ENCODE results near the gene ROR2.

Gene ROR2

DNA sequence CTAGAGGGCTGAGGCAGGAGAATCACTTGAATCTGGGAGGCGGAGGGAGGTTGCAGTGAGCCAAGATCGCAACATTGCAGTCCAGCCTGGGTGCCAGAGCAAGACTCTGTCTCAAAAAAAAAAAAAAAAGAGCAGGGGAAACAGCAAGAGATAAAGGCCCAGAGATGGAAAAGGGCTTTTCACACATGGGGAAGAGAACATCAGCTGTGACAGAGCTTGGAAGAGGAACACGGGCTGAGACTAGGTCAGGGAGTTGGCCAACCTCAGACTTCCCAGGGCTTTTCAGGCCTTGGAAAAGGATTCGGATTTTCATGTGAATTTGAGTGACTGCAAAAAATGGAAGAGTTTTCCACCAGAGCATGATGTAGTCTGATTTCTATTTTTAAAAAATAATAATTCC is 294.4 kb downstream of the ROR2 start:
- TF ChIP-seq, protein P1, sequence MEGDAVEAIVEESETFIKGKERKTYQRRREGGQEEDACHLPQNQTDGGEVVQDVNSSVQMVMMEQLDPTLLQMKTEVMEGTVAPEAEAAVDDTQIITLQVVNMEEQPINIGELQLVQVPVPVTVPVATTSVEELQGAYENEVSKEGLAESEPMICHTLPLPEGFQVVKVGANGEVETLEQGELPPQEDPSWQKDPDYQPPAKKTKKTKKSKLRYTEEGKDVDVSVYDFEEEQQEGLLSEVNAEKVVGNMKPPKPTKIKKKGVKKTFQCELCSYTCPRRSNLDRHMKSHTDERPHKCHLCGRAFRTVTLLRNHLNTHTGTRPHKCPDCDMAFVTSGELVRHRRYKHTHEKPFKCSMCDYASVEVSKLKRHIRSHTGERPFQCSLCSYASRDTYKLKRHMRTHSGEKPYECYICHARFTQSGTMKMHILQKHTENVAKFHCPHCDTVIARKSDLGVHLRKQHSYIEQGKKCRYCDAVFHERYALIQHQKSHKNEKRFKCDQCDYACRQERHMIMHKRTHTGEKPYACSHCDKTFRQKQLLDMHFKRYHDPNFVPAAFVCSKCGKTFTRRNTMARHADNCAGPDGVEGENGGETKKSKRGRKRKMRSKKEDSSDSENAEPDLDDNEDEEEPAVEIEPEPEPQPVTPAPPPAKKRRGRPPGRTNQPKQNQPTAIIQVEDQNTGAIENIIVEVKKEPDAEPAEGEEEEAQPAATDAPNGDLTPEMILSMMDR (IDR thresholded peaks at IDR 0.05; ENCODE audit: extremely low read depth, insufficient read depth, missing control alignments), result no peak
- in situ Hi-C loops (cut with MboI; ENCODE audit: low pct_unique_long_range_greater_than_20kb, low sequenced_read_pairs, unreplicated experiment), result no loop called here

DNA sequence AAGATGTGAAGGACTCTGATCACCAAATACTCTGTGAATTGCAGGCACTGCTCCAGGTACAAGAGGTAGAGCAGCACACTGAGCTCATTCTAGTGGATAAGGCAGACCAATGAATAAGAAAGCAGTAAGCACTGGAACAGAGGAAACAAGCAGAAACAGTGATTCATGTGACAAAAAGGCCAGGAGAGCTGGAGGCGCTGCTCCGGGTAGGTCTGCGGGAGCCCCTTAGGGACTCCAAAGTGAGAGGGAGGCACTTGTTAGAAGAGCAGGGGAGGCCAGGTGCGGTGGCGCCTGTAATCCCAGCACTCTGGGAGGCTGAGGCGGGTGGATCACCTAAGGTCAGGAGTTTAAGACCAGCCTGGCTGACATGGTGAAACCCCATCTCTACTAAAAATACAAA is 294.8 kb downstream of the ROR2 start:
- no peak for DNase-seq (ENCODE audit: low spot score)
- in situ Hi-C loops (cut with MboI; ENCODE audit: low pct_unique_long_range_greater_than_20kb, low sequenced_read_pairs, unreplicated experiment), result no loop called here
- TF ChIP-seq, protein P1 (IDR thresholded peaks at IDR 0.05; ENCODE audit: extremely low read depth, insufficient read depth, missing control alignments), result no peak

More for the DNA sequence above, 294.4 kb downstream of the ROR2 start:
- DNase-seq (ENCODE audit: low spot score), result no peak

DNA sequence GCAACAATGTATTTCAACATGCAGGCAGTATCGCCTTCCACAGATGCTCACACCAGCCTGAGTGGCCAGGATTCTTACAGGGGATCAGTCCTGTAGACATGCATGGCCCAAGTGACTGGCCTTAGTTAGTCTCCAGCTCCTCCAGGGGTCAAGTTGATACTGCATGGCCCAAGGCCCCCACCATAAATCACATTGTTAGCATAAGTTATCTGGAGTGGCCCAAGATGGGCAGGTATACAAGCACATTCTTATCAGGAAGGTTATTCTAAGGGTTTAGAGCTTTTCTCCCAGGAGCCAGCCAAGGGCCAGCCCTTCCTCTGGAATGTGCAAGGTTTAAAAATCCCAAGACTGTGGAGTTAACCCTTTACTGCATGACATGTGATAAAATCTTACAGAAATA is 295.5 kb downstream of the ROR2 start:
- in situ Hi-C loops (cut with MboI; ENCODE audit: low pct_unique_long_range_greater_than_20kb, low sequenced_read_pairs, unreplicated experiment), result no loop called here

DNA sequence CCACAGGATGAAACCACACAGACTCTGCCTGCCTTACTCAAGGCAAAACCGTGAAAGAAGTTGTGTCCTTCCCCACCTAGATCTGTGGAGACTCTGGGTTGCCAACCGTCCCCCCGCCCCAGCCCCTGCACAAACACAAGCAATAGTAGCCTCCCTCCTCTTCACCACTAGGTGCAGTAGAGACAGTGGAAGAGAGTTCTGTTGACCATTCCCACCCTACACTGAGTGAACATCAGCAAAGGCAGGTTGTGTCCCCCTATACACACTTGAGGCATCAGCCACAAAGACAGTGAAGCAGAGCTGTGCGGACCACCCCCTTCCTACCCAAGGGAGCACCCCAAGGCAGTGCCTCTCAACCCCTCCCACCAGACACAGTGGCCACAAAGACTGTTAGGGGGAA is 302.7 kb downstream of the ROR2 start:
- in situ Hi-C loops (cut with MboI; ENCODE audit: low pct_unique_long_range_greater_than_20kb, low sequenced_read_pairs, unreplicated experiment), result no loop called here
- TF ChIP-seq, protein P1 (IDR thresholded peaks at IDR 0.05; ENCODE audit: extremely low read depth, insufficient read depth, missing control alignments), result no peak
- DNase-seq (ENCODE audit: low spot score), result no peak

More for the DNA sequence above, 295.5 kb downstream of the ROR2 start:
- TF ChIP-seq, protein P1 (IDR thresholded peaks at IDR 0.05; ENCODE audit: extremely low read depth, insufficient read depth, missing control alignments), result no peak
- DNase-seq (ENCODE audit: low spot score), result no peak

DNA sequence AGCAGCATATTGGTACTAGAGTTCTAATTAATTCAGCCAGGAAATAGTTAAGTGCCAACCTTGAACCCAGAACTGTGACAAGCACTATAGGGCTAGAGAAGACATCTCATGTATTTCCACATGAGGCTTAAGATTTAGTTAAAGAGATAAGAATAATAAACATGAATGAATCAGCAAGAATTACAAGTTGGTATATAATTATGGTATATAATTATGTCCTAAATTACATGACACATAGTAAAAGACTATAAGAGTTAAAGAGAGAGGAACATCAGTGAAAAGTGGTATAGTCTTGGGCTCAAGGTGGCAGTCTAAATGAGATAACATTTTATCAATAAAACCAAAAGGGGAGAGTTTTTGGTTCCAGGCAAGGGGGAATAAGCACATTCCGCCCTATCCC is 303.3 kb downstream of the ROR2 start:
- no peak for DNase-seq (ENCODE audit: low spot score)
- TF ChIP-seq, protein P1 (IDR thresholded peaks at IDR 0.05; ENCODE audit: extremely low read depth, insufficient read depth, missing control alignments), result no peak
- in situ Hi-C loops (cut with MboI; ENCODE audit: low pct_unique_long_range_greater_than_20kb, low sequenced_read_pairs, unreplicated experiment), result no loop called here

DNA sequence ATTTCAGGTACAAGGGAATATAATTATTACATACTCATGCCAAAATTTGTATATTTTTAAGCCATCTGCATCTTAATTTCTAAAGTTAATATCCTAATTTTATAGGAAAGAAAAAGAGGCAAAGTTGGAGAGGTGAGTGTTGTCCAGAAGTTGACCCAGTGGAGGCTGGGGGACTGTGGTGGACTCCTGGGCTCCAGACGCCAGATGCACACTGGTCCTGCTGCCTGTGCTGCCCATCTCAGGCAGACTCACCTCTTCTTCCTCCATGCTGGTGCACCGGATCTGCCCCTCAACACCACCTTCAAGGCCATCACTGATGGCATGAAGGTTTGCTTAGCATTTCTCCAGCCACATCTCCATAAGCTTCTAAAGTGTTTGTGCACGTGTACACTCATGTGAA is 305.6 kb downstream of the ROR2 start:
- TF ChIP-seq, protein P1 (IDR thresholded peaks at IDR 0.05; ENCODE audit: extremely low read depth, insufficient read depth, missing control alignments), result no peak
- in situ Hi-C loops (cut with MboI; ENCODE audit: low pct_unique_long_range_greater_than_20kb, low sequenced_read_pairs, unreplicated experiment), result no loop called here
- no peak for DNase-seq (ENCODE audit: low spot score)
